DND-41 (cell line): ENCODE data around the gene TKFC.

Source experiments
- ATAC-seq: fragments of 200-7000 bp; cut with Tn5 transposase; 3 replicates; pipeline ENCODE4 v1.9.1; 2021; ENCODE audit warnings: low read depth; ENCODE audit not compliant: insufficient read depth
- DNase-seq: peaks from one replicate; pipeline ENCODE4 v3.0.0-alpha.2; 2020
- H2AFZ ChIP-seq: 2 replicates; pipeline ENCODE4 v1.6.0; 2012; ENCODE audit warnings: low read depth, low read length
- H3K27ac ChIP-seq: 2 replicates; pipeline ENCODE4 v1.5.1; 2012; ENCODE audit warnings: low read length, inconsistent platforms
- H3K27me3 ChIP-seq: fragments of 200-600 bp; sonication (generic); 2 replicates; pipeline ENCODE4 v1.6.0; 2012; ENCODE audit warnings: low read length, mild to moderate bottlenecking, inconsistent platforms; ENCODE audit not compliant: insufficient read depth, poor library complexity
- H3K36me3 ChIP-seq: 2 replicates; pipeline ENCODE4 v1.5.1; 2012; ENCODE audit warnings: low read length, inconsistent platforms; ENCODE audit not compliant: insufficient read depth
- H3K4me1 ChIP-seq: 2 replicates; pipeline ENCODE4 v1.5.1; 2012; ENCODE audit warnings: mild to moderate bottlenecking, low read length; ENCODE audit not compliant: insufficient read depth
- H3K4me2 ChIP-seq: 2 replicates; pipeline ENCODE4 v1.6.0; 2012; ENCODE audit warnings: mild to moderate bottlenecking, moderate library complexity, low read length, inconsistent platforms; ENCODE audit not compliant: insufficient read depth
- H3K4me3 ChIP-seq, 2 experiments: fragments of 200-600 bp in 1 of 2; shearing (Covaris generic) in 1 of 2; 2 replicates each; pipeline ENCODE4 v1.5.1; 2012 to 2016; ENCODE audit warnings: inconsistent platforms in 2 of 2, low read length in 2 of 2, mild to moderate bottlenecking in 2 of 2, low read depth in 1 of 2, moderate library complexity in 1 of 2
- H3K79me2 ChIP-seq: 2 replicates; pipeline ENCODE4 v1.6.0; 2012; ENCODE audit warnings: low read length, inconsistent platforms; ENCODE audit not compliant: insufficient read depth
- H3K9ac ChIP-seq: 2 replicates; pipeline ENCODE4 v1.6.0; 2012; ENCODE audit warnings: low read depth, mild to moderate bottlenecking, inconsistent platforms, low read length, moderate library complexity
- H3K9me3 ChIP-seq: 2 replicates; pipeline ENCODE4 v1.5.1; 2012; ENCODE audit warnings: low read length, moderate library complexity, mild to moderate bottlenecking, inconsistent platforms; ENCODE audit not compliant: insufficient read depth, severe bottlenecking
- H4K20me1 ChIP-seq: 2 replicates; pipeline ENCODE4 v1.6.0; 2012; ENCODE audit warnings: low read length; ENCODE audit not compliant: insufficient read depth
- CTCF ChIP-seq: IDR thresholded peaks from 2 replicates; pipeline ENCODE4 v1.5.1; 2012; ENCODE audit warnings: borderline replicate concordance, low read length, moderate library complexity, mild to moderate bottlenecking; ENCODE audit not compliant: poor library complexity, severe bottlenecking; ENCODE audit errors: extremely low read depth
- EZH2 ChIP-seq: IDR thresholded peaks from 3 replicates; pipeline ENCODE4 v1.6.1; 2012; ENCODE audit warnings: borderline replicate concordance, low read depth, mild to moderate bottlenecking, moderate library complexity, low read length, inconsistent platforms; ENCODE audit not compliant: severe bottlenecking

The TKFC gene

GRCh38 chr11:61331651-61332050, 1.4 kb upstream of the TKFC start:
- Histone ChIP-seq H3K79me2 (peaks cover 70% of the 10 kb centered on the region), H3K9ac (peak overlapping the region; percentile 98), H2AFZ (no peak overlapping the region), H3K36me3 (peaks cover 35% of the 10 kb centered on the region), H3K27me3 (no peaks in the 10 kb centered on the region), H3K4me2 (peak overlapping the region; percentile 86), H3K9me3 (no peaks in the 10 kb centered on the region), H3K4me1 (peaks cover 61% of the 10 kb centered on the region), H4K20me1 (peaks cover 33% of the 10 kb centered on the region; the same call in 1 of the 2 replicates), H3K27ac (peak overlapping the region; percentile 89), H3K4me3 (peak overlapping the region; percentile 64 to 97; a peak in 3 of 4 replicates)
- DNase-seq (no peak), ATAC-seq (no peak)
- no peak for TF ChIP-seq EZH2
- TF ChIP-seq CTCF: no peak

GRCh38 chr11:61332281-61332796, 689 bp upstream of the TKFC start:
- DNase-seq (peak; percentile 13), ATAC-seq (no peak)
- Histone ChIP-seq H3K9me3 (no peaks in the 10 kb centered on the region), H3K27ac (peak overlapping the region; percentile 89), H3K4me1 (peaks cover 63% of the 10 kb centered on the region), H3K36me3 (peaks cover 28% of the 10 kb centered on the region), H3K79me2 (peaks cover 63% of the 10 kb centered on the region), H2AFZ (peak overlapping the region; percentile 93), H3K4me3 (peak overlapping the region; percentile 64 to 97), H3K9ac (peak overlapping the region; percentile 98), H3K4me2 (peak overlapping the region; percentile 86), H3K27me3 (no peaks in the 10 kb centered on the region), H4K20me1 (peaks cover 30% of the 10 kb centered on the region; the same call in 1 of the 2 replicates)
- TF ChIP-seq CTCF: no peak
- TF ChIP-seq EZH2: no peak

GRCh38 chr11:61333550-61334433, 764 bp downstream of the TKFC start:
- peak overlapping the region; percentile 86 for H3K4me2 ChIP-seq
- no peak for TF ChIP-seq EZH2
- no peak for TF ChIP-seq CTCF
- peaks cover 48% of the 10 kb centered on the region for H3K79me2 ChIP-seq
- peaks cover 63% of the 10 kb centered on the region for H3K4me1 ChIP-seq
- no peaks in the 10 kb centered on the region for H3K27me3 ChIP-seq
- peaks cover 27% of the 10 kb centered on the region; the same call in 1 of the 2 replicates for H4K20me1 ChIP-seq
- H3K36me3 ChIP-seq: peaks cover 16% of the 10 kb centered on the region
- H3K27ac ChIP-seq: peak overlapping the region; percentile 88
- peak overlapping the region; percentile 78 for H2AFZ ChIP-seq
- no peak for DNase-seq
- H3K9me3 ChIP-seq: no peaks in the 10 kb centered on the region
- H3K9ac ChIP-seq: peak overlapping the region; percentile 98
- peak; percentile 2 for ATAC-seq
- peak overlapping the region; percentile 64 to 97; a peak in 3 of 4 replicates for H3K4me3 ChIP-seq
